IPS-NIHi11 (cell line): ENCODE results near the gene HSD17B4.
A peak's percentile ranks its signal among the peaks of the same experiment; 100 is the strongest.
"Not testable (repeated sequence)": the region's sequence is repeated elsewhere in the genome, so short reads cannot be mapped to it uniquely, and the experiment has no call there.

Experiments used
- DNase-seq: peaks from one replicate; pipeline ENCODE4 v3.0.0; 2012; ENCODE audit warnings: mixed read lengths, low spot score

The HSD17B4 gene

DNA sequence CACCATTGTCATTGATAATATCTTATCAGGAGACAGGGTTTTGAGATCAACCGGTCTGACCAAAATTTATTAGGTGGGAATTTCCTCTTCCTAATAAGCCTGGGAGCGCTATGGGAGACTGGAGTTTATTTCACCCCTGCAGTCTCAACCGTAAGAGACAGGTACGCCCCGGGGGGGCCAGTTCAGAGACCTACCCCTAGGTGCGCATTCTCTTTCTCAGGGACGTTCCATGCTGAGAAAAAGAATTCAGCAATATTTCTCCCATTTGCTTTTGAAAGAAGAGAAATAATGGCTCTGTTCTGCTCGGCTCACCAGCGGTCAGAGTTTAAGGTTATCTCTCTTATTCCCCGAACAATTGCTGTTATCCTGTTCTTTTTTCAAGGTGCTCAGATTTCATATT is 28.3 kb downstream of the HSD17B4 start:
- DNase-seq = not testable (repeated sequence)

DNA sequence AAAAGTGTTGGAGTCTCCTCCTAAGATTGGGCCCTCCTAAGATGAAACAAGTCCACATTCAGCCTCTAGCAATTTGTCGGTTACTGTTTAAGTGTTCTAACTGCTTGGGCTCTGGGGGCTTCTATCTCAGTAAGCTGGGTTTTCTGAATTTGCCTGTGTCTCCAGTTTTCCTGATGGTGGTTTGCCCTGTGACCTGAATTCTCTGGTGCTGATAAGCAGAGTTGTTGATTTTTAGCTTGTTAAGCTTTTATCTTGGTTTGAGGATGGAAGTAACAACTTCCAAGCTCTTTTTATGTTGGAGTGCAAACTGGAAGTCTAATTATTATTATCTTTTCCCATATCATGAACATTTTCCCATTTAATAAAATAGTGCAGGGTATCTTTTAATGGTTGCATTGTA is 30.9 kb downstream of the HSD17B4 start:
- no peak for DNase-seq

DNA sequence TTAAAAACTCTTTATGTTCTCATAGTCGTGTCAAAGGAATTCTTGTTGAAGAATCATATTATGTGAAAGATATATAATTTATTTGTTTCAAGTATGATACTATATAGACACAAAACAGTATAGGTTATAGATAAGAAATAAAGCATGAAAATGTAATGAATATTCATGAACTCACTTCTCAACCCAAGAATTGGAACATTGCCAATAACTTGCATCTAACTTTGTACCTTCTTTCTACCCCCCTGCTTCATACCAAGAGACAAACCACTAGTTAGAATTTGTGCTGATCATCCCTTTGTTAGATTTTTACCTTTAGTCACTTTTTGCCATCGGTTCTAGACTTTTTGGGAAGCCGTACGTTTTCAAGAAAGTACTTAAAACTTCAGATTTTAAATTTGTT is 32.6 kb downstream of the HSD17B4 start:
- no peak for DNase-seq

DNA sequence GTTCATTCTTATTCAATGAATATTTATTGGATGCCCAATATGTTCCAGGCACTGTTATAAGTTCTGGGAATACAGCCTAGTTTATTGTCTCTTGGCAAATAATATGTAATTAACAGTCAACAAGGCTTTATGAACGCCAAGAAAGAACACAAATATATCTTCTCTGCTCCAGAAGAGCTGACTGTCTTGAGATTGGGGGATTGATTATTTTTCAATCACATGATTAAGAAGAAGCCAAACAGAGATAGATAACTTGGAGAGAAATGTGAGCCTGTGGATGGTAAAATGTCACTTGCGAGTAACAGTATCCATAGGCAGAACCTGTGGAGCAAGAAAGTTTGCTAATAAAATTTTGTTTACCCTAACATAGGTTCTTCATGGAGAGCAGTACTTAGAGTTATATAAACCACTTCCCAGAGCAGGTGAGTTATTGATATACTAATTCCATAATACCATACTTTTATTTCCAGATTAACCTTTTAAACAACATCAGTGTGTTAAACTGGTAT is 49.4 kb downstream of the HSD17B4 start:
- no peak for DNase-seq

DNA sequence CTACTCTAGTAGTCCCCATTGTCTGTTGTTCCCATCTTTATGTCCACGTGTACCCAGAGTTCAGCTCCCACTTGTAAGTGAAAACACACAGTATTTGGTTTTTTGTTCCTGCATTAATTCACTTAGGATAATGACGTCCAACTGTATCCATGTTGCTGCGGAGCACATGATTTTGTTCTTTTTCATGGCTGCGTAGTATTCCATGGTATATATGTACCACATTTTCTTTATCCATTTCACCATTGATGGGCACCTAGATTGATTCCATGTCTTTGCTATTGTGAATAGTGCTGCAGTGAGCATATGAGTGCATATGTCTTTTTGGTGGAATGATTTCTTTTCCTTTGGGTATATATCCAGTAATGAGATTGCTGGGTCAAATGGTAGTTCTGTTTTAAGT is 51.6 kb downstream of the HSD17B4 start:
- DNase-seq = not testable (repeated sequence)

DNA sequence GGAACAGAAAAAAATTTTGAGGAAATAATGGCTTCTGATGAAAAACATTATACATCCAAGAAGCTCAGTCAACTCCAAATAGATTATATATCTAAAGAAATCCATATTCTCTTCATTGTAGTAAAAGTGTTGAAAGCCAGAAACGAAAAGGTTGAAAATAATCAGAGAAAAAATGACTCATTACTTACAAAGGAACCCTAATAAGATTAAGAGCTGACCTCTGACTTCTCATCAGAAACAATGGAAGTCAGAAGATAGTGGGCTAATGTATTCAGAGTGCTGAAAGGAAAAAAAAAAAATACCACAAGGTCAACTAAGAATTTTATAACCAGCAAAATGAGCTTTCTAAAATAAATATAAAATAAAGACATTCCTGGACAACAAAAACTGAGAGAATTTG is 60.0 kb downstream of the HSD17B4 start:
- no peak for DNase-seq

DNA sequence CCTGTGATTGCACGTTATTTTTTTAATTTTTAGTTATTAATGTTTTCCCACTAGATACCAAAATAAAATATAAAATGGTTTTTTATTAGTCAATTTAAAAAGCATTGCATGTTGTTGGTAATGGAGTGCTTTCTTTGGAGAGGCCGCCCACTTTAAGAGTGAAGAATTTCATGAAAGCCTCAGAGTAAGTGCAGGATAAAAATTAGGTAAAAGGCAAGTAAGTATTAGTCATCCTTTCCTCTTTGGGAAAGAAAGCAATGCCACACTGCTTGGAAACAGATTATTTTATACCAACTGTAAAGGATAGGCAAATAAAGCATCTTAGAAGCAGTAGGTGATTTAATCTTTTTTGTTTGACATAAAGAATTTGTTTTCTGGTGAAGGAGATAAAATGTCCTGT is 62.9 kb downstream of the HSD17B4 start:
- no peak for DNase-seq

DNA sequence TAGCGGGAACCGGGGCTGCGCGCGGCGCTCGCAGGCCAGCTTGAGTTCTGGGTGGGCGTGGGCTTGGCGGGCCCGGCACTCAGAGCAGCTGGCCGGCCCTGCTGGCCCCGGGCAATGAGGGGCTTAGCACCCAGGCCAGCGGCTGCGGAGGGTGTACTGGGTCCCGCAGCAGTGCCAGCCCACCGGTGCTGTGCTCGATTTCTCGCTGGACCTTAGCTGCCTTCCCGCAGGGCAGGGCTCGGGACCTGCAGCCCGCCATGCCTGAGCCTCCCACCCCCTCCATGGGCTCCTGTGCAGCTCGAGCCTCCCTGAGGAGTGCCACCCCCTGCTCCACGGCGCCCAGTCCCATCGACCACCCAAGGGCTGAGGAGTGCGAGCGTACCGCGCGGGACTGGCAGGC is 64.8 kb downstream of the HSD17B4 start:
- not testable (repeated sequence) for DNase-seq

DNA sequence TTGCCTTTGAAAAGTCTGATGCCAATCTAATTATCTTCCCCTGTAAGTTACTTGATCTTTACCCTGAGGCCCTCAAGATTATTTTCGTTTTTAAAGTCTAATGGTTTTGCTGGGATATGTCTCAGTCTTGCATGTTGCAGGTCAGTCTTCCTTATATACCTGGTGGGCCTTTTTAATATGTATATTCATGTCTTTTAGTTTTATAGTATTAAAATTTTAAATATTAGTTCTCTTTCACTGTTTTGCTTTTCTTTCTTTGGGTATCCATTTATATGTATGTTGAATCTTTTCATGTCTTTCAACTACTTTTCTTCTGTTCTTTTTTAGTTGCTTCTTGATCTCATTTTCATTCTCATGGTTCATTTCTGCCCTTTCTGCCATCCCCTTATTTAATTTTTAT is 68.9 kb downstream of the HSD17B4 start:
- DNase-seq = no peak

DNA sequence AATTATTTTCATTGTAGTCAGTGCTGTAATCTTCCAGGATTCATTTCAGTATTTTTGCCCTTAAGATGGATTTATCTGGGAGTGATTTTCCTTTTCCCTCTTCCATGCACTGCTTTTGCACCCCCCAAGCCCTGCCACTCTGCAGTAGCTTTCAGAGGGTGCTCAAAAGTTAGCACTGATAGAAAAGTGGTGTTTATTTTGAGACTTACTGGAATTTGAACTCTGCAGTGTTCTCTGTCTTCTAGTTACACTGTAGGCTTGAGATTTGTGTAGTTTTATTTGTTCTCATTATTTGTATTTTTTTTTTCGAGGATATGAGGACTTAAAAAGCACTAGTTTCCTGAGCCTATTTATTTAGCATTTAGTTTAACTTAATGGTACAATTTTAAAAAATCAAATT is 70.5 kb downstream of the HSD17B4 start:
- DNase-seq = no peak

DNA sequence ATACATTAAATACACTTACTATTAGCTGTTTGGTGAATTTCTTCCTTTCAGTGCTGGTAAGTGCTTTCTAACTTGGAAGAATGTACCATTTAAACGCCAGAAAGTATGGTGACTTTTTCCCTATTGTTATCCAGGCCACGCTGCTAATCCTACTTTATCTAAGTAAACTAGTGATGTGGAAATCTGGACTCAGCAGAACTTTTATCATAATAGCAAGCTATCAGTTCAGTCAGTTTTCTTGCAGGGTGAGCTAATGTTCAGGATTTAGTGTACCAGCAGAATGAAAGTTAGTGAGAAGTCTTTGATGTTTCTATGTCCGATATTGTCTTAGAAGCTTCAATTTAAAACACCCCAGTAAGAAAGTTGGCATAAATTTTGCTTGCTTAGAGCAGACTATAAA is 72.2 kb downstream of the HSD17B4 start:
- no peak for DNase-seq

DNA sequence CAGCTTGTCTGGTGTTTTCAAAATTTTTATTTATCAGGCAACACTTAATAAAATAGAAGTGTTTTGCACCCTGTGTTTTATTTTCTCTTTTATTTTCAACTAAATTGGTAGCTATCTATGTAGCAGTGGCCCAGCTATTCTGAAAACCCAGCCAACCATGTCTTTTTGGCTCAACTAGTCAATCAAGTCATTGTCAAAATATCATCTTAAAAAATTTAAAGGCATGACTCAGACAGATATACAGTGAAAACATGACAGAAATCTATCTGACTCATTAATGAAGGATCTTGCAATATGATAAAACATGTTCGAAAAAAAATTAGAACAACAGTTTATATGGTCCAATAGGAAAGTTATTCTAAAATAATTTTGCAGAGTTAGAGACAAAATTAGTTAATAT is 75.1 kb downstream of the HSD17B4 start:
- no peak for DNase-seq

DNA sequence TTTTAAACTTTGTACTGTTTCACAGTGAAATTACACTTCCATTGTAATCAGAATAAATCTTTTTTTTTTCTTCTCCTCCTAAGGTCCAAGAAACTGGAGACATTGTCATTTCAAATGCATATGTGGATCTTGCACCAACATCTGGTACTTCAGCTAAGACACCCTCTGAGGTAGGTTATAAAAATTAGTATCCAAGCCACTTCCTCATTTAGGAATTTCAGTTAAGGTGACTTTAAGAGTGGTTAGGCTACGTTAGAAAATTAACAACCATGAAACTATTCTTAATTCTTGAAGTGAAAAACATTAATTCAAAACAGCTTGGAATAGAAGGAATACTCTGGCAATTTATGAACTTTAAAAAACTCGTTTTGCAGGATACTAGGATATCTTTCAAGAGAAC is 77.5 kb downstream of the HSD17B4 start:
- DNase-seq = no peak

DNA sequence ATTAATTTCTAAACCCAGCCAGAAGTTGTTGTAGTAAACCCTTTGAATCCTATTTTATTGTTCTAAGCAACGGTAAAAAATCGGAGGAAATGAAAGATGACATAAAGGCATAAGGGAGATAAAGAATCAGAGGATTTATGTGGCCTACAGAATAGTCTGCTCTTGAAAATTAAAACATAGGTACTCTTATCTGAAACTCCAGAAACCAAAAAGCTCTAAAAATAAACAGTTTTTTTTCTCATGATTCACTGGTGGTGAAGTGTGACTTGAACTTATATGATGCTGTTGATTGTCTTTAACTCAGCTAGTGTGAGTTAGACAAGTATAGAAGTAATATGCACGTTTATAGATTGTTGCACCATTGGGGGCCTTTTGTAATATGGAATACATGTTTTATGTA is 80.3 kb downstream of the HSD17B4 start:
- no peak for DNase-seq

DNA sequence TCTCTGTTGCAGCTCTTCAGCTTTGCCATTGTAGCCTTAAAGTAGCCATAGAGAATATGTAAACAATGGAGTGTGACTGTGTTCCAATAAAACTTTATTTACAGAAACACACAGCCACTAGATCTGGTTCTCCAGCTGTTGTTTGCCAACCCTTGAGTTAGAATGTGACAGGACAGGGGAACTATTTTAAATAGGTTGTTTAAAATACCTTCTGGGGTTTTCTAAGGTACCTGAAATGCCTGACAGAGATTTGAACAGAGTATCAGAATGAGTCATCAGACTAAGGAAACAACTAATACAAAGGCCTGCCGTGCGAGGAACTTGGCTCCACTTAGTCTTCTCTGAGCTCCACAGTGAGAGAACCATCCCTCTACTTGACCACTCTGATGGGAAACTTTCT is 85.4 kb downstream of the HSD17B4 start:
- DNase-seq = no peak

DNA sequence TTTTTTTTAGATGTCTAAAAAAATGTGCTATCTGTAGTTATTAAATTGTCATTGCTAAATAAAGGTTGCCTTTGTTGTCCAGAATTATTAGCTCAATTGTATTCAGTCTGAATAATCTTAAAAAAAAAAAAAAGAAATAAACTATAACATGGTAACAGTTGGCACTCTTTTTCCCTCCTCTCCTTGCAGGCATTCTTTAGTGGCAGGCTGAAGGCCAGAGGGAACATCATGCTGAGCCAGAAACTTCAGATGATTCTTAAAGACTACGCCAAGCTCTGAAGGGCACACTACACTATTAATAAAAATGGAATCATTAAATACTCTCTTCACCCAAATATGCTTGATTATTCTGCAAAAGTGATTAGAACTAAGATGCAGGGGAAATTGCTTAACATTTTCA is 89.4 kb downstream of the HSD17B4 start:
- no peak for DNase-seq

DNA sequence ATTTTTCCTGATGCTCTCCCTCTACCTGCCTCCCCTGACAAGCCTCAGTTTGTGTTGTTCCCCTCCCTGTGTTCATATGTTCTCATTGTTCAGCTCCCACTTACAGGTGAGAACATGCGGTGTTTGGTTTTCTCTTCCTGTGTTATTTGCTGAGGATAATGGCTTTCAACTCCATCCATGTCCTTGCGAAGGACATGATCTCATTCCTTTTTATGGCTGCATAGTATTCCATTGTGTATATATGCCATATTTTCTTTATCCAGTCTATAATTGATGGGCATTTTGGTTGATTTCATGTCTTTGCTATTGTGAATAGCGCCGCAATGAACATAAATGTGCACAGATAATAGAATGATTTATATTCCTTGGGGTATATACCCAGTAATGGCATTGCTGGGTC is 99.5 kb downstream of the HSD17B4 start:
- no peak for DNase-seq

DNA sequence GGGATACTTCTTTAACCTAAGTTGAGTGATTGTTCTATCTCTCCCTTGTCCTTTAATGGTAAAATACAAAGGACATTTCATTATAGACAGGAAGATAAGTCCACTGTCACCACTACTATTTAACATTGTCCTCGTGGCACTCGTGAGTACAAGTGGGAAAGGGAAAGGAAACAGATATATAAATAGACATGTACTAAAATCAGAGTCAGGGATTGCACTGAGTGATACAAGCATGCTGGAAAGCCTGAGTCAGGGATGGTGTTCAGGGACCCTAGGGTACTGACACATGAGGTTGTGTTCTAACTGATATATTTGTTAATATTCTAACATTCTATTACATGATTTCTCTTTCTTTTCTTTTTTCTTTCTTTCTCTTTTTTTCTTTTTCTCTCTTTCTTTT is 102.3 kb downstream of the HSD17B4 start:
- no peak for DNase-seq

DNA sequence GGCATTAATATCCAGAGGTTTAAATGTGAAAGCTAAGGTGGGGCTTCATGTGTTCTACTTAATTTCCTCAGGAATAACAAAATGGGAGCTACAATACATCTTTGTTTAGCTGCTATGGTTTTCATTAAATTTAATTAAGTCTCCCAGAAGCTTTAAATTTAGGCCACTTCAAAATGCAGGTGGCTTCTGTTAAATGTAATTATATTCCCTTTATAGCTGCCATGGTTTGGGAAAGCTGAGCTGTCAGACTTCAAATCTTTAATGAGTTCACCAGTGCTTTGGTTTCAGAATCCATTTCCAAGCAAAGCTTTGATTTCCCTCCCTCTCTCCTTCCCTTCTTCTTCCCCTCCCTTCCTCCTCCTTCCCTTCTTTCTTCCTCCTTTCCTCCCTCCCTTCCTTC is 118.6 kb downstream of the HSD17B4 start:
- DNase-seq = no peak

DNA sequence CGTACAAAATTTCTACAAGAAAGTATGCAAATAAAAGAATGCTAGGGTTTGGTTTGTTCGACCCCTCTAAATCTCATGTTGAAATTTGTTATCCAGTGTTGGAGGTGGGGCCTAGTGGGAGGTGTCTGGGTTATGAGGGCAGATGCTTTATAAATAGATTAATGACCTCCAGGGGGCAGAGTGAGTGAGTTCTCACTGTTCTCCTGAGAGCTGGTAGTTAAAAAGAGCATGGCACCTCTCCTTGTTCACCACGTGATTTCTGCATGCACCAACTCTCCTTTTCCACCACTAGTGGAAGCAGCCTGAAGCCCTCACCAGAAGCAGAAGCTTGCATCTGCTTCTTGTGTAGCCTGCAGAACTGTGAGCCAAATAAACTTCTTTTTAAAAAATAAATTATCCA is 126.6 kb downstream of the HSD17B4 start:
- DNase-seq = peak; percentile 74

DNA sequence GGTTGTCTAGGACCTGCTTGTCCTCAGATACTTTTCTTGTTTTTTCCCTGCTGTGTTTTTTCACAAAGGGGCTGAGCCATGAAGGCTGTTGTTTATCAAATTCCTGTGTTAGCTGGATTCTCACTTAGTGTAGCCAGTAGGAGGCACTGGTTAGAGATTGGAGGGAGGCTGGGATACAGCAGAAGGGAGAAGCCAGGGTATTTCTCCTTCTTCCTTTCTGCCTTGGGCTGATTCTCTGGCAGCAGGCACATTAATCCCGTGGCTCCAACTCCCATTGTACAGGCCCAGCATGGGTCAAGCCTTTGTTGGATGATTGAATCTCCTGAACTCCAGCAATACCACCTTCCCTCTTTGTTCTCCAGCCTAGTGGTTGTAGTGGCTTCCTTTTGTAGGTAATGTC is 130.7 kb downstream of the HSD17B4 start:
- DNase-seq = peak; percentile 69

DNA sequence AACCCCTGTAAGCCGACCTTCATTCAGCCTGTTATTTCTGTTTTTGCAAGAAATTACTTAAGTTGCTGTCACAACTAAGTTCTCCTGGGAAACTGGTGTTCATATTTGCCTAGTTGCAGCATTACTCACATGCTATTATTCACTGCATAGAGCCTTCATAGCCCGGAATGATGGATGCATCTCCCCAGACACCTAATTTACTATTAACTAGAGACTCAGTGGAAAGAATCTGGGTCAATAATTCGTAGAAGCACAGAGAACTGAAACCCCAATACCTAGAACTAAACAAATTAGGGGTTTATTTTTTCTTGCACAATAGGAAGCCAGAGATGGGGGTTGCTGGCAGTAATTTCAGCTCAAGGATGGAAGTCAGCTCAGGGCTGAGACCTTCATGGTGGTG is 131.4 kb downstream of the HSD17B4 start:
- DNase-seq = no peak
